H1 (cell line): ENCODE data around the gene ATP6V0A1. TPM values are rescaled to one million over a fixed set of nuclear protein-coding genes. Genes with fewer than 3 reads are reported as not detected.

Experiments
- CTCF ChIA-PET: fragments of 300-600 bp; sonication (Branson Sonifier 250); formaldehyde crosslinking; loops from one replicate; lab custom pipeline; 2021; ENCODE audit not compliant: partially characterized antibody; lab: Charles Lee
- POLR2A ChIA-PET: fragments of 300-600 bp; sonication (Branson Sonifier 250); formaldehyde crosslinking; loops from one replicate; lab custom pipeline; 2021; ENCODE audit warnings: inconsistent platforms; ENCODE audit not compliant: partially characterized antibody; lab: Charles Lee
- DNase-seq, 2 experiments: peaks; one replicate each; pipeline versions ENCODE4 v3.0.0 to v3.0.0-alpha.2; 2010 to 2022; ENCODE audit warnings: low spot score in 2 of 2, low read depth in 1 of 2, mixed read lengths in 1 of 2
- FAIRE-seq: peaks from 2 replicates; lab custom pipeline; 2011; peaks lifted over from hg19 to GRCh38; lab: Jason Lieb, UNC
- H2AFZ ChIP-seq: 2 replicates; pipeline ENCODE4 v1.8.1; 2012; ENCODE audit warnings: low read length, inconsistent platforms
- H2AK5ac ChIP-seq: 2 replicates; pipeline ENCODE4 v1.6.1; 2013; ENCODE audit warnings: low read depth, low read length
- H2BK120ac ChIP-seq: replicated peaks from 2 replicates; pipeline ENCODE3; 2013; ENCODE audit warnings: low read depth, low read length, inconsistent platforms
- H2BK12ac ChIP-seq: 2 replicates; pipeline ENCODE4 v1.6.1; 2013; ENCODE audit warnings: low read depth, low read length
- H2BK15ac ChIP-seq: 2 replicates; pipeline ENCODE4 v1.6.1; 2013; ENCODE audit warnings: low read length
- H2BK20ac ChIP-seq: 2 replicates; pipeline ENCODE4 v1.6.1; 2013; ENCODE audit warnings: low read length
- H2BK5ac ChIP-seq: 2 replicates; pipeline ENCODE4 v1.6.1; 2013; ENCODE audit warnings: low read depth, low read length
- H3K14ac ChIP-seq: 2 replicates; pipeline ENCODE4 v1.6.1; 2013; ENCODE audit warnings: inconsistent platforms; ENCODE audit not compliant: insufficient read length
- H3K18ac ChIP-seq: 2 replicates; pipeline ENCODE4 v1.6.1; 2013; ENCODE audit warnings: low read length; ENCODE audit errors: extremely low read depth
- H3K23ac ChIP-seq: 2 replicates; pipeline ENCODE4 v1.6.1; 2013; ENCODE audit warnings: inconsistent platforms; ENCODE audit not compliant: insufficient read length
- H3K23me2 ChIP-seq: 2 replicates; pipeline ENCODE4 v1.6.1; 2013; ENCODE audit warnings: low read depth, low read length
- H3K27ac ChIP-seq: 2 replicates; pipeline ENCODE4 v1.6.1; 2011; ENCODE audit warnings: low read depth, low read length, inconsistent platforms
- H3K27me3 ChIP-seq, 4 experiments: replicated peaks in 1 of 4; 1 replicate in 1 of 4; 2 replicates in 3 of 4; pipeline versions ENCODE4 v1.6.1 to v1.8.1; 2011 to 2013; ENCODE audit warnings: low read length in 3 of 4, mild to moderate bottlenecking in 3 of 4, inconsistent platforms in 2 of 4, mixed read lengths in 2 of 4, moderate library complexity in 1 of 4; ENCODE audit not compliant: control insufficient read depth in 3 of 4, insufficient read depth in 3 of 4; ENCODE audit errors: extremely low read depth in 1 of 4
- H3K36me3 ChIP-seq, 4 experiments: 2 replicates each; pipeline versions ENCODE4 v1.6.1 to v1.8.1; 2011 to 2013; ENCODE audit warnings: mild to moderate bottlenecking in 4 of 4, low read length in 3 of 4, moderate library complexity in 2 of 4, control low read depth in 1 of 4, inconsistent platforms in 1 of 4; ENCODE audit not compliant: insufficient read depth in 4 of 4, control insufficient read depth in 2 of 4
- H3K4ac ChIP-seq: replicated peaks from 2 replicates; pipeline ENCODE3; 2013; ENCODE audit warnings: low read length, low read depth, mixed read lengths, inconsistent platforms; ENCODE audit not compliant: insufficient read length
- H3K4me1 ChIP-seq, 4 experiments: replicated peaks in 1 of 4; 1 replicate in 1 of 4; 2 replicates in 3 of 4; pipeline versions ENCODE4 v1.6.1 to v1.8.1; 2011 to 2013; ENCODE audit warnings: low read length in 3 of 4, inconsistent platforms in 2 of 4, mixed read lengths in 1 of 4; ENCODE audit not compliant: insufficient read depth in 4 of 4, control insufficient read depth in 3 of 4
- H3K4me2 ChIP-seq, 2 experiments: 2 replicates each; pipeline versions ENCODE4 v1.6.1 to v1.8.1; 2011 to 2013; ENCODE audit warnings: low read depth in 2 of 2, low read length in 2 of 2, control low read depth in 1 of 2, inconsistent platforms in 1 of 2, mild to moderate bottlenecking in 1 of 2; ENCODE audit not compliant: insufficient read depth in 1 of 2
- H3K4me3 ChIP-seq, 4 experiments: fragments of 200-600, 300-600 bp in 1 of 4; sonication (generic), shearing (Covaris generic), sonication (Bioruptor Twin) in 1 of 4; 2 replicates each; pipeline versions ENCODE4 v1.5.1 to v1.8.1; 2011 to 2016; ENCODE audit warnings: low read length in 4 of 4, low read depth in 3 of 4, control low read depth in 2 of 4, inconsistent platforms in 2 of 4, mild to moderate bottlenecking in 2 of 4, mixed read lengths in 1 of 4, moderate library complexity in 1 of 4; ENCODE audit not compliant: insufficient read depth in 2 of 4; ENCODE audit errors: extremely low read depth in 1 of 4
- H3K56ac ChIP-seq: replicated peaks from 2 replicates; pipeline ENCODE3; 2013; ENCODE audit warnings: low read depth, mild to moderate bottlenecking, mixed read lengths, low read length, inconsistent platforms; ENCODE audit not compliant: insufficient read length
- H3K79me1 ChIP-seq: 2 replicates; pipeline ENCODE4 v1.6.1; 2013; ENCODE audit warnings: low read depth, low read length, control low read depth
- H3K79me2 ChIP-seq, 2 experiments: 2 replicates each; pipeline versions ENCODE4 v1.6.1 to v1.8.1; 2012 to 2013; ENCODE audit warnings: low read length in 2 of 2, mild to moderate bottlenecking in 2 of 2, inconsistent platforms in 1 of 2; ENCODE audit not compliant: insufficient read depth in 2 of 2, control insufficient read depth in 1 of 2
- H3K9ac ChIP-seq, 4 experiments: replicated peaks in 1 of 4; 1 replicate in 1 of 4; 2 replicates in 3 of 4; pipeline versions ENCODE4 v1.6.1 to v1.8.1; 2011 to 2013; ENCODE audit warnings: low read depth in 3 of 4, low read length in 3 of 4, control low read depth in 2 of 4, mild to moderate bottlenecking in 2 of 4, moderate library complexity in 2 of 4, inconsistent platforms in 1 of 4; ENCODE audit errors: extremely low read depth in 1 of 4
- H3K9me3 ChIP-seq, 2 experiments: 2 replicates each; pipeline versions ENCODE4 v1.6.1 to v1.8.1; 2012 to 2013; ENCODE audit warnings: mild to moderate bottlenecking in 2 of 2, moderate library complexity in 2 of 2, control low read depth in 1 of 2, inconsistent platforms in 1 of 2, low read depth in 1 of 2, low read length in 1 of 2, mixed read lengths in 1 of 2; ENCODE audit not compliant: insufficient read depth in 2 of 2
- H4K20me1 ChIP-seq, 2 experiments: replicated peaks in 1 of 2; 2 replicates each; pipeline versions ENCODE3 to v1.8.1; 2011 to 2013; ENCODE audit warnings: inconsistent platforms in 2 of 2, low read length in 2 of 2, mild to moderate bottlenecking in 1 of 2; ENCODE audit not compliant: insufficient read depth in 2 of 2, control insufficient read depth in 1 of 2
- H4K5ac ChIP-seq: 2 replicates; pipeline ENCODE4 v1.6.1; 2013; ENCODE audit warnings: low read length, low read depth, mixed read lengths, inconsistent platforms; ENCODE audit not compliant: insufficient read length
- H4K8ac ChIP-seq: 2 replicates; pipeline ENCODE4 v1.8.0; 2013; ENCODE audit warnings: mild to moderate bottlenecking, moderate library complexity, low read length, inconsistent platforms; ENCODE audit not compliant: insufficient read depth; ENCODE audit errors: extremely low read depth
- H4K91ac ChIP-seq: replicated peaks from 2 replicates; pipeline ENCODE3; 2013; ENCODE audit warnings: low read length, mixed read lengths, inconsistent platforms; ENCODE audit not compliant: insufficient read length
- ASH2L ChIP-seq: fragments of 200-600, 300-600 bp; sonication (generic); IDR thresholded peaks from one replicate; pipeline ENCODE4 v1.7.1; 2017; ENCODE audit warnings: low read length
- CHD2 ChIP-seq: IDR thresholded peaks from 2 replicates; pipeline ENCODE4 v1.6.1; 2012; ENCODE audit warnings: low read length, improper control_type of control experiment
- EP300 ChIP-seq, 2 experiments: IDR thresholded peaks; 1 replicate in 1 of 2; 2 replicates in 1 of 2; pipeline ENCODE4 v1.6.1; 2011 to 2012; ENCODE audit warnings: low read depth in 2 of 2, low read length in 2 of 2, mild to moderate bottlenecking in 2 of 2, borderline replicate concordance in 1 of 2, inconsistent platforms in 1 of 2, moderate library complexity in 1 of 2
- KDM1A ChIP-seq: fragments of 200-600, 300-600 bp; sonication (generic); IDR thresholded peaks from 2 replicates; pipeline ENCODE4 v1.7.1; 2016; ENCODE audit warnings: mild to moderate bottlenecking, low read length, borderline replicate concordance
- KDM5A ChIP-seq: fragments of 200-600 bp; IDR thresholded peaks from 2 replicates; pipeline ENCODE4 v1.7.1; 2012; ENCODE audit warnings: mild to moderate bottlenecking, low read length, inconsistent platforms, mixed read lengths
- SIRT6 ChIP-seq: IDR thresholded peaks from one replicate; pipeline ENCODE4 v1.7.1; 2012; ENCODE audit warnings: low read length, inconsistent platforms
- SIX5 ChIP-seq: IDR thresholded peaks from 2 replicates; pipeline ENCODE4 v1.6.1; 2011; ENCODE audit warnings: mild to moderate bottlenecking, low read depth, low read length
- SP1 ChIP-seq: IDR thresholded peaks from 2 replicates; pipeline ENCODE4 v1.6.1; 2011; ENCODE audit warnings: low read depth, low read length
- SRF ChIP-seq: IDR thresholded peaks from 2 replicates; pipeline ENCODE4 v1.6.1; 2011; ENCODE audit warnings: mild to moderate bottlenecking, low read depth, low read length, moderate library complexity
- TAF7 ChIP-seq: optimal IDR thresholded peaks from 2 replicates; pipeline ENCODE3; 2011; ENCODE audit warnings: low read depth, mild to moderate bottlenecking, inconsistent platforms, low read length, moderate library complexity, borderline replicate concordance
- TCF12 ChIP-seq: IDR thresholded peaks from 2 replicates; pipeline ENCODE4 v1.6.1; 2011; ENCODE audit warnings: low read depth, mild to moderate bottlenecking, low read length
- YY1 ChIP-seq: IDR thresholded peaks from 2 replicates; pipeline ENCODE4 v1.6.1; 2011; ENCODE audit warnings: low read depth, mild to moderate bottlenecking, low read length
- WGBS, 2 experiments: shearing (Covaris generic) in 1 of 2; methylation state at CpG; one replicate each; pipeline versions ENCODE4 v1.1.6 to v1.1.7; 2013 to 2015; ENCODE audit warnings: low lambda C conversion rate in 2 of 2, mixed read lengths in 2 of 2, inconsistent platforms in 1 of 2, low coverage in 1 of 2, missing lambda C conversion rate in 1 of 2; ENCODE audit not compliant: insufficient replicate concordance in 2 of 2, insufficient coverage in 1 of 2, insufficient read length in 1 of 2; ENCODE audit errors: extremely low coverage in 1 of 2, missing lambda C conversion rate in 1 of 2; 5-methylcytosine and 5-hydroxymethylcytosine counted together
- polyA plus RNA-seq, 7 experiments: library from polyadenylated mRNA; depleted of rRNA in 3 of 7; stranded (reverse) in 5 of 7; unstranded in 2 of 7; fragments of >200 nt in 5 of 7; fragments of 200-250 nt in 2 of 7; gene quantifications; 1 replicate in 5 of 7; 2 replicates in 1 of 7; 4 replicates in 1 of 7; pipeline versions ENCODE4 v1.2.1 to v1.2.3, GENCODE V29; 2011 to 2013; ENCODE audit warnings: missing spikeins in 2 of 7, mixed read lengths in 2 of 7
- total RNA-seq: library from RNA; stranded (reverse); fragmentation: NEBNext Ultra II Directional; extraction: Animal tissue kit (Norgen Biotek cat#: 25700); gene quantifications from 2 replicates; pipeline ENCODE4 v1.2.1, GENCODE V29; 2021

ATP6V0A1 gene
- total and polyA plus RNA-seq, 2 of the 8 experiments (the other 6 are each of a cell fraction or from before 2014, with no cell fraction given) = 55.3 to 63.4 TPM

GRCh38 chr17:42530952-42531454, 72.3 kb downstream of the ATP6V0A1 start:
- H3K4me1 ChIP-seq = peaks cover 0 to 6% (median 4%) of the 10 kb centered on the region in 4 experiments; a peak in 5 of 7 replicates
- no peak overlapping the region for H3K27ac ChIP-seq
- H2BK15ac ChIP-seq = no peak overlapping the region
- no peak for FAIRE-seq
- CTCF ChIA-PET = interaction anchor here (0.6 to 6.3 kb wide), 4 partner anchors 12 to 125 kb away, joined by 3 to 69 read pairs (median 4); no protein-coding TSS in a partner anchor
- no peak overlapping the region for H2BK120ac ChIP-seq
- no peaks in the 10 kb centered on the region for H3K36me3 ChIP-seq
- WGBS, 2 experiments = 96% methylated on average over 2 of the region's 2 CpGs; no CpG with 5 or more reads in 1 of the 2 experiments
- H3K9ac ChIP-seq = no peak overlapping the region
- no peak overlapping the region for H3K4me3 ChIP-seq
- no peak overlapping the region for H3K4me2 ChIP-seq
- H3K9me3 ChIP-seq = no peaks in the 10 kb centered on the region
- no peak overlapping the region for H2BK5ac ChIP-seq
- no peak overlapping the region for H3K4ac ChIP-seq
- no peak overlapping the region for H2BK20ac ChIP-seq
- H4K20me1 ChIP-seq = no peaks in the 10 kb centered on the region
- no peak overlapping the region for H3K23ac ChIP-seq
- no peaks in the 10 kb centered on the region for H3K79me1 ChIP-seq
- peaks cover 3% of the 10 kb centered on the region; the same call in 1 of the 2 replicates for H3K23me2 ChIP-seq
- H4K5ac ChIP-seq = no peak overlapping the region
- DNase-seq = no peak
- no peak overlapping the region for H3K14ac ChIP-seq
- H2AK5ac ChIP-seq = no peak overlapping the region
- peaks cover 0 to 6% (median 0%) of the 10 kb centered on the region in 4 experiments; a peak in 3 of 7 replicates for H3K27me3 ChIP-seq
- H3K79me2 ChIP-seq = no peaks in the 10 kb centered on the region
- no peak overlapping the region for H3K18ac ChIP-seq
- H3K56ac ChIP-seq = no peak overlapping the region
- no peak overlapping the region for H2AFZ ChIP-seq
- no peak overlapping the region for H4K8ac ChIP-seq
- H4K91ac ChIP-seq = no peak overlapping the region
- no peak overlapping the region for H2BK12ac ChIP-seq
- TF ChIP-seq SP1 (no peak), KDM1A (no peak), SRF (no peak), TAF7 (no peak), SIRT6 (no peak), ASH2L (no peak), CHD2 (no peak), EP300 (IDR thresholded peaks at IDR 0.05; ENCODE audit: borderline replicate concordance in 1 of 2, low read depth in 2 of 2, low read length in 2 of 2) (no peak), YY1 (no peak), SIX5 (no peak), TCF12 (no peak), KDM5A (no peak)
- POLR2A ChIA-PET = no interaction called here
